Measurements from ENCODE around the gene AHDC1.

- TF ChIP-seq TARDBP (IDR thresholded peaks at IDR 0.05) (no peak), MCM3 (IDR thresholded peaks at IDR 0.05) (no peak), ESRRA (IDR thresholded peaks at IDR 0.05; ENCODE audit: borderline replicate concordance, low read depth) (no peak), TFAP4 (CRISPR knock-in tag; IDR thresholded peaks at IDR 0.05; ENCODE audit: borderline replicate concordance) (no peak), SRF (CRISPR knock-in tag; IDR thresholded peaks at IDR 0.05) (no peak), ZNF274 (IDR thresholded peaks at IDR 0.05; ENCODE audit: borderline replicate concordance, low read depth, low read length) (no peak), SREBF2 (CRISPR knock-in tag; IDR thresholded peaks at IDR 0.05) (no peak), TAF1 (IDR thresholded peaks at IDR 0.05; ENCODE audit: control insufficient read depth, extremely low read depth, insufficient read depth, low read length, severe bottlenecking) (no peak), ZNF444 (CRISPR knock-in tag; IDR thresholded peaks at IDR 0.05) (no peak), U2AF2 (optimal IDR thresholded peaks at IDR 0.05; ENCODE audit: low read depth, low read length) (no peak), STAT6 (CRISPR knock-in tag; IDR thresholded peaks at IDR 0.05) (no peak)
These were observed 19.6 kb upstream of the AHDC1 start for GRCh38 chr1:27623327-27624212.

All from K562 (cell line).